ENCODE measurements around the gene SLC12A5.

Gene SLC12A5

DNA sequence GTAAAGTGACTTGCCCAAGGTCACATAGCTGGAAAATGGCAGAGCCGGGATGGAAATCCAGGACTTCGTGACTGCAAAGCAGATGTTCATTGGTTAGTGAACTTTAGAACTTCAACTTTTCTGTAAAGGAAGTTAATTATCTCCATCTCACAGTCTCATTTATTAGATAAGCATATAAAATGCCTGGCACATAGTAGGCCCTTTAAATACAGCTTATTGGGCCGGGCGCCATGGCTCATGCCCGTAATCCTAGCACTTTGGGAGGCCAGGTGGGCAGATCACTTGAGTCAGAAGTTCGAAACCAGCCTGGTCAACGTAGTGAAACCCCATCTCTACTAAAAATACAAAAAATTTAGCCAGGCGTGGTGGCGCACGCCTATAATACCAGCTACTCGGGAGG lies 22.1 kb upstream of the SLC12A5 start:
- no peak for DNase-seq (ENCODE audit: low read depth in 2 of 2)

DNA sequence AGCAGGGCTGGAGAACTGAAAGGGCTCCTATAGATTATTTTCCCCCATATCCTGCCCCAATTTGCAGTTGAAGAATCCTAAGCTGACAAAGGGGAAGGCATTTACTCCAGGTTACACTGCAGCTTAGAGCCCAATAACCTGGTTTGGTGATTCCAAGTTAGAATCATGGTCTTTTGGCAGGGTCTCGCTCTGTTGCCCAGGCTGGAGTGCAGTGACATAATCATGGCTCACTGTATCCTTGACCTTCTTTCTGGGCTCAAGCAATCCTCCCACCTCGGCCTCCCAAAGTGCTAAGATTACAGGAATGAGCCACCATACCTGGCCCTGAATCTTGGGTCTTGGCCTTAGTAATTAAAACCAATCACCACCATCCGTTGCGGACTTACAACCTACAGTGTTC lies 21.3 kb upstream of the SLC12A5 start:
- no peak for DNase-seq (ENCODE audit: low read depth in 2 of 2)

DNA sequence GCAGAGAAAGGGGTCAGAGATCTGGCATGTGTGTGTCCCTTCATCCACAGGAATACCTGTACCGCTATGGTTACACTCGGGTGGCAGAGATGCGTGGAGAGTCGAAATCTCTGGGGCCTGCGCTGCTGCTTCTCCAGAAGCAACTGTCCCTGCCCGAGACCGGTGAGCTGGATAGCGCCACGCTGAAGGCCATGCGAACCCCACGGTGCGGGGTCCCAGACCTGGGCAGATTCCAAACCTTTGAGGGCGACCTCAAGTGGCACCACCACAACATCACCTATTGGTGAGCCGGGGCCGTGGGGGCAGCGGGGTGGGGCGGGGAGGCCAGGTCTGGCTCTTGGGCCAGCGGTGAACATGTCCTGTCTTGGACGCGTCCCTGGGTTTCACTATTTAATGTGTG lies 19.2 kb upstream of the SLC12A5 start:
- DNase-seq (ENCODE audit: low read depth in 2 of 2), result no peak

DNA sequence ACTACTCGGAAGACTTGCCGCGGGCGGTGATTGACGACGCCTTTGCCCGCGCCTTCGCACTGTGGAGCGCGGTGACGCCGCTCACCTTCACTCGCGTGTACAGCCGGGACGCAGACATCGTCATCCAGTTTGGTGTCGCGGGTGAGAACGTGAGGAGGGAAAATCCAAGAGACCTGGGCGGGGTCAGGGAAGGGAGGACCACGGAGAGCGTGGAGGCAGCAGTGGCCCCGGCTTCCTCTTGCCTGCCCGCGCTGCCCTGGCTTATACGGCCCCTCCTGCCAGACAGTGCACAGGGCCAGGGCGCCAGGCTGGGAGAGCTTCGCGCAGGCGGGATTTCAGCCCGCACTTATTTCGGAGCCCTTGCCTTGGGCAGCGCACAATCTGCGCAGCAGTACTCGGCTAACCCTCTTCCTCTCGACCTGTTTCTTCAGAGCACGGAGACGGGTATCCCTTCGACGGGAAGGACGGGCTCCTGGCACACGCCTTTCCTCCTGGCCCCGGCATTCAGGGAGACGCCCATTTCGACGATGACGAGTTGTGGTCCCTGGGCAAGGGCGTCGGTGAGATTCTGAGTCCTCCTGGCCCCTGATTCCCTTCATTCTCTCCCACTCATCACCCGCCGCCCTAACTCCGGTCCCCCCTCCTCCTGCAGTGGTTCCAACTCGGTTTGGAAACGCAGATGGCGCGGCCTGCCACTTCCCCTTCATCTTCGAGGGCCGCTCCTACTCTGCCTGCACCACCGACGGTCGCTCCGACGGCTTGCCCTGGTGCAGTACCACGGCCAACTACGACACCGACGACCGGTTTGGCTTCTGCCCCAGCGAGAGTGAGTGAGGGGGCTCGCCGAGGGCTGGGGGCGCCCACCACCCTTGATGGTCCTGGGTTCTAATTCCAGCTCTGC lies 18.3 kb upstream of the SLC12A5 start:
- DNase-seq (ENCODE audit: low read depth in 2 of 2), result no peak

DNA sequence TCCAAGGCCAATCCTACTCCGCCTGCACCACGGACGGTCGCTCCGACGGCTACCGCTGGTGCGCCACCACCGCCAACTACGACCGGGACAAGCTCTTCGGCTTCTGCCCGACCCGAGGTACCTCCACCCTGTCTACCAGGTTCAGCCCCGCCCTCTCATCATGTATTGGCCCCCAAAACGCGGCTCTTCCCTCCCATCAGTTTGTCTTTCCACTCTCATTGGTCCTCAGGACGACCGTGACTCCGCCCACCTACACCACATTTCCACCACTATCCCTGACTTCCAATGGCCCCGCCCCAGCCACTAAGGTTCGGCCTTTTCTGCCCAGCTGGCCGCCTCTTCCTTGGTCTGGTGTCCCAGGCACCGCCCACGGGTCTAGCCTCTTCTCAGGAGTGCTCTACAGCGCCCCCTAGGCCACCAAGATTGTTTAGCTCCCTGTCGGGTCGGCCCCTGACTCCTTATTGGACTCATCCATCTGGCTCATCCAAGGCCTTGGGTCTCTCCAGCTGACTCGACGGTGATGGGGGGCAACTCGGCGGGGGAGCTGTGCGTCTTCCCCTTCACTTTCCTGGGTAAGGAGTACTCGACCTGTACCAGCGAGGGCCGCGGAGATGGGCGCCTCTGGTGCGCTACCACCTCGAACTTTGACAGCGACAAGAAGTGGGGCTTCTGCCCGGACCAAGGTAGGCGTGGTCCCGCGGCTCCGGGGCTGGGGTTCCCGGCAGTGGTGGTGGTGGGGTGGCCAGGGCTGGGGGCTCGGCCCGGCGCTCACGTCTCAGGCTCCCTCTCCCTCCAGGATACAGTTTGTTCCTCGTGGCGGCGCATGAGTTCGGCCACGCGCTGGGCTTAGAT lies 17.2 kb upstream of the SLC12A5 start:
- DNase-seq (ENCODE audit: low read depth in 2 of 2), result no peak

DNA sequence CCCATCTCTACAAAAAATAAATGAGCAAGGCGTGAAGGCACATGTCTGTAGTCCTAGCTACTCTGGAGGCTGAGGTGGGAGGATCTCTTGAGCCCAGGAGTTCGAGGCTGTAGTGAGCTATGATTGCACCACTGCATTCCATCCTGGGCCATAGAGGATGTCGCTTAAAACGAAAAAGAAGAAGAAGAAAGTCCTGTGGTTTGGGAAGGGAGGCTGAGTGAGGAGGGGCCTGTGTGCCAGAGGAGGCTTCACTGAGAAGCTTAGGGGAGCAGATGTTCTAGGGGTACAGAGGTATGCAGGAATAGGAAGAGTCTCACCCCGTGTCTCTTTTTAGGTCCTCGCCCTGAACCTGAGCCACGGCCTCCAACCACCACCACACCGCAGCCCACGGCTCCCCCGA lies 16.1 kb upstream of the SLC12A5 start:
- DNase-seq (ENCODE audit: low read depth in 2 of 2), result no peak

DNA sequence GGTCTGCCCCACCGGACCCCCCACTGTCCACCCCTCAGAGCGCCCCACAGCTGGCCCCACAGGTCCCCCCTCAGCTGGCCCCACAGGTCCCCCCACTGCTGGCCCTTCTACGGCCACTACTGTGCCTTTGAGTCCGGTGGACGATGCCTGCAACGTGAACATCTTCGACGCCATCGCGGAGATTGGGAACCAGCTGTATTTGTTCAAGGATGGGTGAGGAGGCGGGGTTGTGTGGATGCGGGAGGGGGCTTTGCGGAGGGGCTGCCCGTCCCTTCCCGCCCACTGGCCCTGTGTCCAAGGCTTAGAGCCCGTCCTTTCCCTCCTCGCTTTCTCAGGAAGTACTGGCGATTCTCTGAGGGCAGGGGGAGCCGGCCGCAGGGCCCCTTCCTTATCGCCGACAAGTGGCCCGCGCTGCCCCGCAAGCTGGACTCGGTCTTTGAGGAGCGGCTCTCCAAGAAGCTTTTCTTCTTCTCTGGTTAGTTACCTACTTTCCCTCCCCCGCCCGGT lies 15.6 kb upstream of the SLC12A5 start:
- DNase-seq (ENCODE audit: low read depth in 2 of 2), result no peak

GRCh38 chr20:46013829-46014516 lies 15.0 kb upstream of the SLC12A5 start:
- DNase-seq (ENCODE audit: low read depth in 2 of 2), result no peak

- no peak for DNase-seq (ENCODE audit: low read depth in 2 of 2)
Observed at GRCh38 chr20:46014517-46015396, 14.3 kb upstream of the SLC12A5 start.

DNA sequence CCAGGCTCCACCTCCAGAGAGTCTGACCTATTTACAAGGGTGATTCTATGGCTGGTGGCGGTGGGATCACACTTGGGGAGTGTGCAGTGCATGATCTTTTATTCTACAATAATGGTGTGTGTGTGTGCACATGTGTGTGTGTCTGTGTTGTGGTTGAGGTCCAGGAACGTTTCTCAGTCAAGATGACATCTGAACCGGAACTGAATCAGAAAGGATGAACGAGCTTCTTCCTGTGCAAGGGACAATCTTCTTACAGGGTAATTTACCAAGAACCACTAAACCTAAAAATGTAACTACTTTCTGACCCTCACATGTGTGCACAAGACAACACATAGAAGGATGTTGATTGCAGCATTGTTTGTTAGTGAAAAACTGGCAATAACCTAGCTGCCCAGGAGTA lies 11.7 kb upstream of the SLC12A5 start:
- no peak for DNase-seq (ENCODE audit: low read depth in 2 of 2)

DNA sequence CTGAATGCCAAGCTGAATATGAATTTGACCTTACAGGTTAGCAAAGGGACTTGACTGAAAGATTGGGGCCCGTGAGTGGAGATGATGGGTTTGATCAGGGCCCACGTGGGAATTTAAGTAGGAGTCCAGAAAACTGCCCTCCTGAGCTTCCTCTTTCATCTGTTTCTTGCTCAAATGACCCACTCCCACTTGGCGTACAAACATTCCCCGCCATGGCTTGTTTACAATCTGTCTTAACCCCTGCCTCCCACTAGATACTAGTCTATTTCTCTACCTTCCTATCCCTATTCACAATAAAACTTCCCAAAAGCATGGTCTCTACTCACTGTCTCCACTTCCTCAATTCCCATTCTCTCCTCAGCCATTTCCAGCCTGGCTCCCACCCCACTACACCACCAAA lies 10.9 kb upstream of the SLC12A5 start:
- no peak for DNase-seq (ENCODE audit: low read depth in 2 of 2)

DNA sequence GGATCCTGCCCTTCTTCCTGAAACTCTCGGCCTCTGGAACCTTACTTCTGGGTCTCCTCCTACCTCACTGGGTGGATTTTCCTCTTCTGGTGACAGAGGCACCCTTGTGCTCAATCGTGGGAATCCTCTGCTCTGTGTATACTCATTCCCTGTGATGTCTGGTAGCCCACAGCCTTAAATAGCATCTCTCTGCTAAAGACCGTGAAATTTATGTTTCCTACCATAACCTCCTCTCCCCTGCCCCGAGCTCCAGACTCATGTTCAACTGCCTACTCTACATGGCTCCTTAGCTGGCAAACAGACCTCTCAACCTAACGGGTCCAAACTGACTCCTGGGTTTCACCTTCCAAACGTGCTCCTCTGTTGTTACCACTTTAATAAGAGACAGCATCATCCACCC lies 10.4 kb upstream of the SLC12A5 start:
- DNase-seq (ENCODE audit: low read depth in 2 of 2), result no peak

DNA sequence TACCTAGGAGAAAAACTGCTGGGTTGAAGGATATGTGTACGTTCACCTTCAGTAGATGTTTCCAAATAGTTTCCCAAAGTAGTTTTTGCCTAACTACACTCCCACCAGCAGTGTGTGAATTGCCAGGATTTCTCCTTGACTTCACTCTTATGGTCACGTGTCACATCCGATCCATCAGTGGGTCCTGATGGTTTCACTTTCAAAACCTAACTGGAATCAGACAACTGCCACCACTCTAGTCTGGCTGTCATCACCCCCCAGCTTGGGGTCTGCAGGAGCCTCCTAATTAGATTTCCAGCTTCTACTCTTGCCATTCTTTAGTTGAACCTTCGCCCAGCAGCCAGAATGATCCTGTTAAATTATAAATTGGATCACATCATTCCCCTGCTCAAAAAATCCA lies 8.5 kb upstream of the SLC12A5 start:
- no peak for DNase-seq (ENCODE audit: low read depth in 2 of 2)

DNA sequence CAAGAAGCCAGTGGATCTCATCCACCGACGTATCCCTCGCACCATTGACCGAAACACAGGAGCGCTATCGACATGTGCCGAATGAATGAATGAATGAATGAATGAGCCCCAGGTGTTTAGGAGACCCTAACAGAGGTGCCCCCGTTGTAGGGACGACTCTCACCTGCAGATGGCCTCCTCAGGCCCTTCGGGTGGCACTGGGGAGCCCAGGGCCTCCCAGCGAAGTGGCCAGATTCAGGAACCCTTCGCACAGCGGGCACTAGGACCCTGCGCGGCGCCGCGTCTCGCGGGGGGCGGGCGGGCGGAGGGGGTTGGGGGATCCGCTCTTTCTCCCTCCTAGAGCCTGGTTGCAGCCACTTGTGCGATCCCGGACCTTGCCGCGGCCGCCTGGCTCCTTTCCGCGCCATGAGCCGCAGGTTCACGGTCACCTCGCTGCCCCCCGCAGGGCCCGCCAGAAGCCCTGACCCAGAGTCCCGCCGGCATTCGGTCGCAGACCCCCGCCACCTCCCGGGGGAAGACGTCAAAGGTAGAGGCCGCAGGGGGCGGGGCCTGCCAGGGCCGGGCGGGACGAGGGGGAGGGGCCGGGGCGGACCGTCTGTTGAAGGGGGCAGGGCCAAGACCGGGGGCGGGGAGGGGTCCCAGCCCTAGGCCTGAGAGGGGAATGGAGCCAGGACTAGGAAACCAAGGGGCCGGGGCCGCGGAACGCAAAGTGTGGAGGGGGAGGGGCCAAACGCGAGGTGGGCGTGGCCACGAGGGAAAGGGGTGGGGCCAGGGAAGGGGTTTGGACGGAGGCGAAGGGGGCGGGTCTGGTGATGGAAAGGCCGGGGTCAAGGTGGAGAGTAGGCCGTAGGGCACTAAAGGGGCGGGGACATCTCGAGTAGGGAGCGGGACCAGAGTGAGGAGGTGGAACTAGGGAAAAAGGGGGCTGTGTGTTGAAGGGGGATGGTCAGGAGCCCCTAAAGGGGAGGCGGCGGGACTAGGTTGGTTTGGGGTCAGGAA lies 7.4 kb upstream of the SLC12A5 start:
- no peak for DNase-seq (ENCODE audit: low read depth in 2 of 2)

DNA sequence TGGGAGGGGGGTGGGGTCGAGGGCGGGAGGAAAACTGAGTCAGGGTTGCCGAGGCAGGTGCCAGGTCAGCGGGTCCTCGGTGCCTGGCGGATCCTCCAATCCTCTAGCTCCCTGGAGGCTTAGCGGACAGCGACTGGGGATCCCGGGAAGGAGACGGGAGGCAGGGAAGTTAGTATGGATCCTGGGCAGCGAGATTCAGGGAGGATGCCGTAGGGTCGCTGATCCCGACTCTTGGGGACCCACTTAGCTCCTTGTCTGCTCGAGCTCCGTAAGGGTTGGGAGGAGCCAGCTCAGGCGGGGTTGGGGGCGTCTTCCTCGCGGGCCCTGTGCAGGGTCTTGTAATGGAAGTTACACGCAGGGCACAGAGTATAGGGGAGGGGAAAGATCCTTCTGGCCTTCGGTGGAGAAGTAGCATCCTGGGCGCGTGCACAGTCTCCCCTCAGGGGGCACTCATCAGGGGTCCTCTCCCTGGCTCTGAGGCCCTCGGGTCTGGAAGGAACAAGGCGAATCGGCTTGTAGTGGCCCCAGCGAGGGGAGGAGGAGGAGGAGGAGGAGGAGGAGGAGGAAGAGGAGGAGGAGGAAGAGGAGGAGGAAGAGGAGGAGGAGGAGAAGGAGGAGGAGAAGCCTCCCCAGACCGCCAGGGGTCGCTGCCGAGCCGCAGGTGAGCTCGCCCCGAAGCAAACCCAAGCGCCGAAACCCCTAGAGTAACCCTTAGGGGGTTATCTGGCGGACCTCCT lies 6.4 kb upstream of the SLC12A5 start:
- DNase-seq (ENCODE audit: low read depth in 2 of 2), result no peak

- no peak for DNase-seq (ENCODE audit: low read depth in 2 of 2)
Observed at GRCh38 chr20:46023148-46023484, 5.9 kb upstream of the SLC12A5 start.

- no peak for DNase-seq (ENCODE audit: low read depth in 2 of 2)
Observed at GRCh38 chr20:46023999-46024398, 5.0 kb upstream of the SLC12A5 start.

DNA sequence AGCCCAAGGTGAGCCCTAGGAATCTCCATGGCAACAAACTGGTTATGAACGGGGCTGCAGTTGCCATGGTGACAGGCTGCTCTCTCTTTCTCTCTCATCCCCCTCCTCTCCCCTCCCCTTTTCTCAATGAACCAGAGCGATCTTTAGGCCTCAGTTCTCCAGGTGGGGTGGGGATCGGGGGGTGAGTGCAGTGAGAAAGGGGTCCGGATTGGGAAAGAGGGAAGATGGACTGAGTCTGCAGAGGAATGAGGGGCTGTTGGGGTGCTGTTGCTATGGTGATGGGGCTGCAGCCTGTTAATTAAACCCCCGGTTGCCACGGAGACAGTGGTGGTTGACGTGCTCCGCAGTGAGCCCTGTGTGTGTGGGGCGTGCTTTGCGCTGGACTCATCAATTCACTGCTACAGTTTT lies 3.6 kb upstream of the SLC12A5 start:
- no peak for DNase-seq (ENCODE audit: low read depth in 2 of 2)

DNA sequence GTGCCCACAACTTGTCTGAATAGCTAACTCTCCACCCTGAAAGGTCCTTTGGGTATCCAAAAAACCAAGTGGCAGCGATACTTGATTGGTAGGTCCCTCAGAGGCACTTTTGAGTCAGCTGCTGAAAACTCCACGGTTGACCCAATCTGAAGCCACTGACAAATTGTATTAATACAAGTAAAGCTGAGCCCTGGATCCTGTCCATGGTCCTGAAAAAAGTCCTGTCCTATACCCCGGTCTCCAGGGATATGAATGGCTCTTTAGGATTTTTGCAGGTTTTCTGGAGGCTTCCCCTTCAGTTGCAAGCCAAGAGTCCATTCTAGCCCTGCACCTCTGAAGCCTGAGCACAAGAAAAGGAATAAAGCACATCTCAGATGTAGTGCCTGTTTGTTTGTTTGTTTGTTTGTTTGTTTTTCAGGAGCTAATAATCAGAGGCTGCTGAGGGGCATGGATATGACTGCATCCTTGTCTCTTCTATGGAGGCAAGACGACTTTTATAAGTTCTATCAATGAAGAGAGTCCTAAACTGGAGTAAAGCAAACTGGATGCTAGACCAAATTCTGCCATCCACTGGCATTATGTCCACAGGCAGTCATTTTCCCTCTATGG lies 1.7 kb upstream of the SLC12A5 start:
- DNase-seq (ENCODE audit: low read depth in 2 of 2), result peak in 1 of 2 experiments; percentile 13
